ENCODE results near the gene ARSG.

DNA sequence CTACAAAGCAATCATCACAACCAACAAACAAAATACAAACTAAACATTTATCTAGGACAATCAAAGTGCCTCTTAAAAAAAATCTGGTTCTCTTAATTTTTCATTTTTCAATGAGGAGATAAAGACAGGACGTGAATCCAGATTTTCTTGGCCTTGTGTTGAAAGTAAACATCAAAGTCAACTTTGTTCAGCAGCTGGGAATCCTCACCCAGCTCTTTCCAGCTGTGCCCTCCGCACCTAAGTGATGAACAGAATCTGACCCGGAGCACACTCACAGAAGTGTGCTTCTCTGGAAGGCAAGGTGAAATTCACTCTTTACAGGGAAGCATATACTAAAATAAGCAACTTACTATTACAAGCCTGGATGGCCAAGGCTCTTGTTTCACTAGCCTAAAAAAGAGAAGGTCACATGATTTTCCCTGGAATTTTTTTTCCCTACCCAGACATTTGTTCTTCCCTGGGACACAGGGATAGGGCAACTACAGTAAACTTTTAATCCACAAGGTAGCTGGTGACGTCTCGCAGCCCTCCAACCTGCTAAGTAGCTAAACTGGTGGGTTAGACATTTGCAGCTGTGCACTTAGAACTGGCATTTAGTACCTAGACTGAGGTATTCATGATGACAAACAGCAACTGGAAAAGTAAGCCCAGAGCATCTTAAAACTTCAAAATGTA lies 162.8 kb downstream of the ARSG start:
- TF ChIP-seq, protein P1, sequence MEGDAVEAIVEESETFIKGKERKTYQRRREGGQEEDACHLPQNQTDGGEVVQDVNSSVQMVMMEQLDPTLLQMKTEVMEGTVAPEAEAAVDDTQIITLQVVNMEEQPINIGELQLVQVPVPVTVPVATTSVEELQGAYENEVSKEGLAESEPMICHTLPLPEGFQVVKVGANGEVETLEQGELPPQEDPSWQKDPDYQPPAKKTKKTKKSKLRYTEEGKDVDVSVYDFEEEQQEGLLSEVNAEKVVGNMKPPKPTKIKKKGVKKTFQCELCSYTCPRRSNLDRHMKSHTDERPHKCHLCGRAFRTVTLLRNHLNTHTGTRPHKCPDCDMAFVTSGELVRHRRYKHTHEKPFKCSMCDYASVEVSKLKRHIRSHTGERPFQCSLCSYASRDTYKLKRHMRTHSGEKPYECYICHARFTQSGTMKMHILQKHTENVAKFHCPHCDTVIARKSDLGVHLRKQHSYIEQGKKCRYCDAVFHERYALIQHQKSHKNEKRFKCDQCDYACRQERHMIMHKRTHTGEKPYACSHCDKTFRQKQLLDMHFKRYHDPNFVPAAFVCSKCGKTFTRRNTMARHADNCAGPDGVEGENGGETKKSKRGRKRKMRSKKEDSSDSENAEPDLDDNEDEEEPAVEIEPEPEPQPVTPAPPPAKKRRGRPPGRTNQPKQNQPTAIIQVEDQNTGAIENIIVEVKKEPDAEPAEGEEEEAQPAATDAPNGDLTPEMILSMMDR (IDR thresholded peaks at IDR 0.05): no peak
- TF ChIP-seq EP300 (IDR thresholded peaks at IDR 0.05): no peak
- no peak for TF ChIP-seq POLR2AphosphoS5 (IDR thresholded peaks at IDR 0.05)

All from gastroesophageal sphincter (tissue), 3 donors.